KMS-11 (cell line): ENCODE measurements around the gene RIOK1.

Source experiments
- H2AFZ ChIP-seq: fragments of 200-600 bp; sonication (generic); 2 replicates; pipeline ENCODE4 v1.6.1; 2016; ENCODE audit warnings: antibody characterized with exemption, mixed run types, low read depth
- H3K27ac ChIP-seq: fragments of 200-600 bp; sonication (generic); 2 replicates; pipeline ENCODE4 v1.6.1; 2016; ENCODE audit warnings: mild to moderate bottlenecking, mixed run types
- H3K27me3 ChIP-seq: fragments of 200-600 bp; sonication (generic); 2 replicates; pipeline ENCODE4 v1.6.1; 2017; ENCODE audit warnings: mild to moderate bottlenecking, low read depth, mixed run types, moderate library complexity; ENCODE audit not compliant: insufficient read depth
- H3K36me3 ChIP-seq: fragments of 200-600 bp; sonication (generic); 2 replicates; pipeline ENCODE4 v1.6.1; 2017; ENCODE audit warnings: mild to moderate bottlenecking, mixed run types; ENCODE audit not compliant: insufficient read depth
- H3K4me1 ChIP-seq: fragments of 200-600 bp; sonication (generic); 2 replicates; pipeline ENCODE4 v1.6.1; 2016; ENCODE audit warnings: mild to moderate bottlenecking, low read depth, mixed run types; ENCODE audit not compliant: poor library complexity, severe bottlenecking
- H3K4me2 ChIP-seq: fragments of 200-600 bp; sonication (generic); 2 replicates; pipeline ENCODE4 v1.7.0; 2016; ENCODE audit warnings: mild to moderate bottlenecking, mixed run types
- H3K4me3 ChIP-seq: fragments of 200-600 bp; sonication (generic); IDR thresholded peaks from 2 replicates; pipeline ENCODE4 v1.6.1; 2017; ENCODE audit warnings: low read depth, low read length, mixed read lengths; ENCODE audit not compliant: insufficient read depth
- H3K79me2 ChIP-seq: fragments of 200-600 bp; sonication (generic); 2 replicates; pipeline ENCODE4 v1.6.1; 2016; ENCODE audit warnings: low read depth, mixed run types; ENCODE audit not compliant: insufficient read depth
- H3K9ac ChIP-seq: fragments of 200-600 bp; sonication (generic); 2 replicates; pipeline ENCODE4 v1.6.1; 2016; ENCODE audit warnings: mild to moderate bottlenecking, mixed run types
- H4K20me1 ChIP-seq: fragments of 200-600 bp; sonication (generic); 2 replicates; pipeline ENCODE4 v1.6.1; 2016; ENCODE audit warnings: mild to moderate bottlenecking, mixed run types; ENCODE audit not compliant: insufficient read depth
- CTCF ChIP-seq: fragments of 200-600 bp; sonication (generic); conservative IDR thresholded peaks from 2 replicates; pipeline ENCODE4 v1.6.1; 2017; ENCODE audit warnings: low read depth, mild to moderate bottlenecking, antibody characterized with exemption, low read length, moderate library complexity, mixed read lengths

RIOK1 gene

GRCh38 chr6:7431674-7432390 lies 42.2 kb downstream of the RIOK1 start:
- Histone ChIP-seq H3K79me2 (no peaks in the 10 kb centered on the region), H2AFZ (no peak overlapping the region), H4K20me1 (no peaks in the 10 kb centered on the region), H3K36me3 (no peaks in the 10 kb centered on the region), H3K9ac (no peak overlapping the region), H3K27me3 (no peaks in the 10 kb centered on the region), H3K27ac (no peak overlapping the region), H3K4me2 (no peak overlapping the region), H3K4me1 (no peaks in the 10 kb centered on the region), H3K4me3 (no peak overlapping the region)
- no peak for TF ChIP-seq CTCF

GRCh38 chr6:7432391-7433120 lies 42.9 kb downstream of the RIOK1 start:
- no peak overlapping the region for H3K27ac ChIP-seq
- H3K79me2 ChIP-seq, result no peaks in the 10 kb centered on the region
- H3K4me3 ChIP-seq, result no peak overlapping the region
- no peaks in the 10 kb centered on the region for H3K27me3 ChIP-seq
- no peaks in the 10 kb centered on the region for H3K36me3 ChIP-seq
- no peak overlapping the region for H2AFZ ChIP-seq
- no peak overlapping the region for H3K4me2 ChIP-seq
- no peaks in the 10 kb centered on the region for H4K20me1 ChIP-seq
- no peak overlapping the region for H3K9ac ChIP-seq
- H3K4me1 ChIP-seq, result no peaks in the 10 kb centered on the region
- no peak for TF ChIP-seq CTCF

- no peaks in the 10 kb centered on the region for H3K79me2 ChIP-seq
- H3K36me3 ChIP-seq, result no peaks in the 10 kb centered on the region
- H2AFZ ChIP-seq, result no peak overlapping the region
- H4K20me1 ChIP-seq, result no peaks in the 10 kb centered on the region
- no peak overlapping the region for H3K4me3 ChIP-seq
- H3K4me1 ChIP-seq, result no peaks in the 10 kb centered on the region
- no peak for TF ChIP-seq CTCF
- no peak overlapping the region for H3K27ac ChIP-seq
- H3K9ac ChIP-seq, result no peak overlapping the region
- H3K27me3 ChIP-seq, result no peaks in the 10 kb centered on the region
- H3K4me2 ChIP-seq, result no peak overlapping the region
These were observed 43.6 kb downstream of the RIOK1 start for GRCh38 chr6:7433121-7433617.

- H3K9ac ChIP-seq, result no peak overlapping the region
- H4K20me1 ChIP-seq, result no peaks in the 10 kb centered on the region
- no peak overlapping the region for H3K4me2 ChIP-seq
- no peak overlapping the region for H3K27ac ChIP-seq
- no peak overlapping the region for H2AFZ ChIP-seq
- no peak for TF ChIP-seq CTCF
- no peaks in the 10 kb centered on the region for H3K36me3 ChIP-seq
- no peaks in the 10 kb centered on the region for H3K79me2 ChIP-seq
- H3K27me3 ChIP-seq, result no peaks in the 10 kb centered on the region
- no peak overlapping the region for H3K4me3 ChIP-seq
- H3K4me1 ChIP-seq, result no peaks in the 10 kb centered on the region
These were observed 45.1 kb downstream of the RIOK1 start for GRCh38 chr6:7434672-7435071.
